ENCODE results near the gene HS6ST2. TPM values are rescaled to one million over a fixed set of nuclear protein-coding genes. Genes with fewer than 3 reads are reported as not detected.

HS6ST2 gene
- total and polyA plus RNA-seq, 9 of the 15 experiments (the other 6 are each of a cell fraction or from before 2014, with no cell fraction given), result not detected

DNA sequence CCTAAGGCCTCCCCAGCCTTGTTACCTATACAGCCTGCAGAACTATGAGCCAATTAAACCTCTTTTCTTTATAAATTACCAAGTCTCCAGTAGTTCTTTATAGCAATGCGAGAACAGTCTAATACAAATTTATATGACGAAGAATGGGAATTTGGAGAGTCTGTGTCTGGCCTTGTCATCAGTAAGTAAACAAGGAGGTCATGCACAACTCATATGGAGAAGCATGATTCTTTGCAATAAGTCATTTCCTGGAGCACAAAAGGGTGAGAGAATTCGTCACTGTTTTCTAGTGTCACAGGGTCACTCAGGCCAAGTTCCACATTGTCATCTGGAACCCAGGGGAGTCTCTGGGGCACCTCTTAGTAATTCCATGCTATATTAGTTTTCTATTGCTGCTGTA lies 49.0 kb upstream of the HS6ST2 start:
- Histone ChIP-seq H3K27ac (ENCODE audit: extremely low read depth, low read depth, low read length) (no peak overlapping the region), H3K4me1 (replicated peaks in 1 of 2; ENCODE audit: control insufficient read depth in 2 of 2, insufficient read depth in 2 of 2, low read length in 2 of 2) (no peaks in the 10 kb centered on the region), H3K9ac (ENCODE audit: insufficient read depth in 1 of 2, low read depth in 2 of 2, low read length in 2 of 2) (no peak overlapping the region), H3K27me3 (ENCODE audit: control insufficient read depth in 2 of 2, insufficient read depth in 2 of 2, low read length in 2 of 2) (no peaks in the 10 kb centered on the region), H3K9me3 (replicated peaks; ENCODE audit: control insufficient read depth, insufficient read depth, low read depth, low read length) (no peaks in the 10 kb centered on the region), H3K4me3 (no peak overlapping the region), H3K9me1 (ENCODE audit: control insufficient read depth, insufficient read depth, low read length) (no peaks in the 10 kb centered on the region), H3K4me2 (ENCODE audit: insufficient read depth, low read length) (no peak overlapping the region), H2AFZ (ENCODE audit: low read depth, low read length) (no peak overlapping the region), H4K20me1 (replicated peaks; ENCODE audit: control insufficient read depth, insufficient read depth, low read length) (no peaks in the 10 kb centered on the region), H3K79me2 (ENCODE audit: control insufficient read depth, insufficient read depth, low read length) (no peaks in the 10 kb centered on the region), H3K36me3 (ENCODE audit: control insufficient read depth, insufficient read depth, low read length) (no peaks in the 10 kb centered on the region)
- ChIA-PET POLR2A (no interaction called here), CTCF (ENCODE audit: low intra/inter-chr PET ratio) (no interaction called here)
- in situ Hi-C loops (cut with MboI), result no loop called here
- 0% methylated on average over 3 of the region's 3 CpGs for WGBS (ENCODE audit: insufficient coverage, low coverage, missing lambda C conversion rate)
- no TSS peak for BruUV-seq (replicated peaks)
- ATAC-seq (no peak), DNase-seq (ENCODE audit: extremely low read depth in 1 of 4, low spot score in 3 of 4) (no peak), FAIRE-seq (no peak)
- no peak for TF ChIP-seq ZNF143 (CRISPR knock-in tag; IDR thresholded peaks at IDR 0.05)
- intact Hi-C loops (cut with micrococcal nuclease), result no loop called here

GRCh38 chrX:133005616-133006015 lies 47.2 kb upstream of the HS6ST2 start:
- DNase-seq (ENCODE audit: extremely low read depth in 1 of 4, low spot score in 3 of 4) (no peak), FAIRE-seq (no peak), ATAC-seq (no peak)
- Histone ChIP-seq H3K9me3 (replicated peaks; ENCODE audit: control insufficient read depth, insufficient read depth, low read depth, low read length) (no peaks in the 10 kb centered on the region), H3K36me3 (ENCODE audit: control insufficient read depth, insufficient read depth, low read length) (no peaks in the 10 kb centered on the region), H3K4me1 (replicated peaks in 1 of 2; ENCODE audit: control insufficient read depth in 2 of 2, insufficient read depth in 2 of 2, low read length in 2 of 2) (no peaks in the 10 kb centered on the region), H3K27ac (ENCODE audit: extremely low read depth, low read depth, low read length) (no peak overlapping the region), H4K20me1 (replicated peaks; ENCODE audit: control insufficient read depth, insufficient read depth, low read length) (no peaks in the 10 kb centered on the region), H2AFZ (ENCODE audit: low read depth, low read length) (no peak overlapping the region), H3K4me3 (no peak overlapping the region), H3K9ac (ENCODE audit: insufficient read depth in 1 of 2, low read depth in 2 of 2, low read length in 2 of 2) (no peak overlapping the region), H3K79me2 (ENCODE audit: control insufficient read depth, insufficient read depth, low read length) (no peaks in the 10 kb centered on the region), H3K27me3 (ENCODE audit: control insufficient read depth in 2 of 2, insufficient read depth in 2 of 2, low read length in 2 of 2) (no peaks in the 10 kb centered on the region), H3K9me1 (ENCODE audit: control insufficient read depth, insufficient read depth, low read length) (no peaks in the 10 kb centered on the region), H3K4me2 (ENCODE audit: insufficient read depth, low read length) (no peak overlapping the region)
- ChIA-PET CTCF (ENCODE audit: low intra/inter-chr PET ratio) (interaction anchor here (1.2 kb wide), 1 partner anchor 210 kb away, joined by 3 read pairs; no protein-coding TSS in a partner anchor), POLR2A (no interaction called here)
- BruUV-seq (replicated peaks), result no TSS peak
- in situ Hi-C loops (cut with MboI) (no loop called here), intact Hi-C loops (cut with micrococcal nuclease) (loop anchor here (1.0 kb wide), 2 partner anchors 210 to 665 kb away; no protein-coding TSS in a partner anchor)
- 0% methylated on average over 1 of the region's 1 CpG for WGBS (ENCODE audit: insufficient coverage, low coverage, missing lambda C conversion rate)
- no peak for TF ChIP-seq ZBTB7A (IDR thresholded peaks at IDR 0.05; ENCODE audit: borderline replicate concordance, control insufficient read depth, low read depth, low read length)
- TF ChIP-seq RNF2 (IDR thresholded peaks at IDR 0.05), result no peak
- no peak for TF ChIP-seq MAFG (tag; conservative IDR thresholded peaks at IDR 0.05)
- no peak for TF ChIP-seq SMARCA5 (IDR thresholded peaks at IDR 0.05)
- TF ChIP-seq SRSF9 (IDR thresholded peaks at IDR 0.05; ENCODE audit: borderline replicate concordance, low read depth, low read length), result no peak
- TF ChIP-seq KLF10 (CRISPR knock-in tag; IDR thresholded peaks at IDR 0.05), result no peak
- TF ChIP-seq ZNF76 (CRISPR knock-in tag; IDR thresholded peaks at IDR 0.05; ENCODE audit: borderline replicate concordance), result no peak
- no peak for TF ChIP-seq ZNF133 (CRISPR knock-in tag; IDR thresholded peaks at IDR 0.05)
- TF ChIP-seq CBX3 (IDR thresholded peaks at IDR 0.05; ENCODE audit: borderline replicate concordance in 1 of 2, low read length in 2 of 2), result no peak
- no peak for TF ChIP-seq DDX20 (tag; IDR thresholded peaks at IDR 0.05; ENCODE audit: low read depth)

Data from K562 (cell line).